Measurements from ENCODE around the gene SCRT2.

SCRT2 gene

GRCh38 chr20:669573-669972, 6.0 kb downstream of the SCRT2 start:
- no peak for DNase-seq

- no peak for DNase-seq
Measured at GRCh38 chr20:668638-669037, 7.0 kb downstream of the SCRT2 start.

GRCh38 chr20:668050-668449, 7.6 kb downstream of the SCRT2 start:
- no peak for DNase-seq

GRCh38 chr20:667351-668034, 8.1 kb downstream of the SCRT2 start:
- DNase-seq = no peak

- no peak for DNase-seq
Measured at GRCh38 chr20:666877-667276, 8.7 kb downstream of the SCRT2 start.

- peak; percentile 67 for DNase-seq
Measured at GRCh38 chr20:665276-665675, 10.3 kb downstream of the SCRT2 start.

- DNase-seq = no peak
Measured at GRCh38 chr20:664576-664975, 11.0 kb downstream of the SCRT2 start.

- no peak for DNase-seq
Measured at GRCh38 chr20:664151-664550, 11.5 kb downstream of the SCRT2 start.

- DNase-seq = no peak
Measured at GRCh38 chr20:663315-664090, 12.1 kb downstream of the SCRT2 start.

GRCh38 chr20:662277-663192, 13.1 kb downstream of the SCRT2 start:
- no peak for DNase-seq

- no peak for DNase-seq
Measured at GRCh38 chr20:661474-662270, 13.9 kb downstream of the SCRT2 start.

GRCh38 chr20:658731-659291, 16.8 kb downstream of the SCRT2 start:
- DNase-seq = no peak

GRCh38 chr20:658202-658601, 17.4 kb downstream of the SCRT2 start:
- DNase-seq = no peak

GRCh38 chr20:655726-656624, 19.6 kb downstream of the SCRT2 start:
- DNase-seq = no peak

- no peak for DNase-seq
Measured at GRCh38 chr20:654417-654750, 21.2 kb downstream of the SCRT2 start.

- DNase-seq = no peak
Measured at GRCh38 chr20:653590-654416, 21.8 kb downstream of the SCRT2 start.

- DNase-seq = peak; percentile 48
Measured at GRCh38 chr20:653110-653589, 22.5 kb downstream of the SCRT2 start, which contains the start of gene SRXN1. SRXN1 (minus strand) TSS chr20:653200; CDS start chr20:653185, 15 bp downstream.

GRCh38 chr20:652615-653109, 22.9 kb downstream of the SCRT2 start:
- DNase-seq = no peak

- DNase-seq = no peak
Measured at GRCh38 chr20:651713-652614, 23.6 kb downstream of the SCRT2 start.

All from NCI-H2029 (cell line).